Keratinocyte (primary cell): Measurements from ENCODE around the gene E2F3. TPM values are rescaled to one million over a fixed set of nuclear protein-coding genes. Genes with fewer than 3 reads are reported as not detected.

ENCODE experiments used
- DNase-seq: peaks from one replicate; pipeline ENCODE4 v3.0.0-alpha.2; 2011; ENCODE audit warnings: low read depth, missing footprints, low spot score
- FAIRE-seq: peaks from 2 replicates; lab custom pipeline; 2011; peaks lifted over from hg19 to GRCh38; lab: Jason Lieb, UNC
- H2AFZ ChIP-seq: 2 replicates; pipeline ENCODE4 v1.6.0; 2012; ENCODE audit warnings: low read length, control low read depth, inconsistent platforms; ENCODE audit not compliant: control insufficient read depth
- H3K27ac ChIP-seq: 2 replicates; pipeline ENCODE4 v1.5.1; 2011; ENCODE audit warnings: low read length; ENCODE audit not compliant: control insufficient read depth, insufficient read depth
- H3K27me3 ChIP-seq: 3 replicates; pipeline ENCODE4 v1.6.0; 2011; ENCODE audit warnings: low read length; ENCODE audit not compliant: control insufficient read depth, insufficient read depth; ENCODE audit errors: extremely low read depth
- H3K36me3 ChIP-seq, 2 experiments: 2 replicates in 1 of 2; 3 replicates in 1 of 2; pipeline ENCODE4 v1.5.1; 2011; ENCODE audit warnings: low read length in 2 of 2, mild to moderate bottlenecking in 1 of 2; ENCODE audit not compliant: control insufficient read depth in 2 of 2, insufficient read depth in 2 of 2; ENCODE audit errors: extremely low read depth in 1 of 2
- H3K4me1 ChIP-seq: 3 replicates; pipeline ENCODE4 v1.5.1; 2011; ENCODE audit warnings: low read length; ENCODE audit not compliant: control insufficient read depth, insufficient read depth; ENCODE audit errors: extremely low read depth
- H3K4me2 ChIP-seq: 3 replicates; pipeline ENCODE4 v1.6.0; 2011; ENCODE audit warnings: low read depth, low read length; ENCODE audit not compliant: control insufficient read depth, insufficient read depth; ENCODE audit errors: extremely low read depth
- H3K4me3 ChIP-seq, 3 experiments: fragments of 200-600 bp in 1 of 3; sonication (generic) in 1 of 3; 2 replicates in 2 of 3; 3 replicates in 1 of 3; pipeline ENCODE4 v1.5.1; 2011 to 2016; ENCODE audit warnings: low read length in 3 of 3, mild to moderate bottlenecking in 3 of 3, control low read depth in 2 of 3, inconsistent platforms in 1 of 3, low read depth in 1 of 3, mixed read lengths in 1 of 3, mixed run types in 1 of 3, moderate library complexity in 1 of 3; ENCODE audit not compliant: control insufficient read depth in 2 of 3, insufficient read depth in 2 of 3; ENCODE audit errors: extremely low read depth in 1 of 3
- H3K79me2 ChIP-seq: 2 replicates; pipeline ENCODE4 v1.6.0; 2012; ENCODE audit warnings: low read length; ENCODE audit not compliant: control insufficient read depth, insufficient read depth
- H3K9ac ChIP-seq: 3 replicates; pipeline ENCODE4 v1.6.0; 2011; ENCODE audit warnings: low read length; ENCODE audit not compliant: control insufficient read depth, insufficient read depth; ENCODE audit errors: extremely low read depth
- H3K9me1 ChIP-seq: 3 replicates; pipeline ENCODE4 v1.6.0; 2011; ENCODE audit warnings: low read length; ENCODE audit not compliant: control insufficient read depth, insufficient read depth; ENCODE audit errors: extremely low read depth
- H3K9me3 ChIP-seq: 2 replicates; pipeline ENCODE4 v1.5.1; 2012; ENCODE audit warnings: low read depth, low read length; ENCODE audit not compliant: control insufficient read depth
- H4K20me1 ChIP-seq: 3 replicates; pipeline ENCODE4 v1.6.0; 2011; ENCODE audit warnings: low read length; ENCODE audit not compliant: control insufficient read depth, insufficient read depth; ENCODE audit errors: extremely low read depth
- CTCF ChIP-seq, 3 experiments: IDR thresholded peaks in 1 of 3; conservative IDR thresholded peaks in 1 of 3; optimal IDR thresholded peaks in 1 of 3; 2 replicates in 2 of 3; 3 replicates in 1 of 3; pipeline versions ENCODE3 to v1.5.1; 2011; ENCODE audit warnings: low read length in 3 of 3, mild to moderate bottlenecking in 3 of 3, moderate library complexity in 2 of 3, control low read depth in 1 of 3, inconsistent platforms in 1 of 3; ENCODE audit not compliant: insufficient read depth in 2 of 3; ENCODE audit errors: extremely low read depth in 1 of 3
- EZH2 ChIP-seq: IDR thresholded peaks from one replicate; pipeline ENCODE4 v1.6.1; 2012; ENCODE audit warnings: inconsistent platforms, mild to moderate bottlenecking, low read length, moderate library complexity
- dilution Hi-C: fragments of 300-500 bp; cut with MboI; formaldehyde crosslinking; loops from one replicate; pipeline ENCODE4 v1.7.0; 2020; ENCODE audit warnings: low sequenced_read_pairs; ENCODE audit not compliant: extremely low pct_ligation_motif_present
- polyA plus RNA-seq, 5 experiments: library from polyadenylated mRNA; depleted of rRNA in 3 of 5; stranded (reverse) in 3 of 5; stranded (forward) in 1 of 5; unstranded in 1 of 5; fragments of >200 nt; gene quantifications; 1 replicate in 1 of 5; 2 replicates in 3 of 5; 3 replicates in 1 of 5; pipeline versions ENCODE4 v1.2.1 to v1.2.3, GENCODE V29; 2011 to 2012; ENCODE audit warnings: missing spikeins in 2 of 5, low read depth in 1 of 5, low replicate concordance in 1 of 5

Gene E2F3
- polyA plus RNA-seq, 1 donor (not counting 4 experiments of a cell fraction or from before 2014, with no cell fraction given), result 14.6 TPM

GRCh38 chr6:20411953-20412681, 10.4 kb downstream of the E2F3 start:
- H2AFZ ChIP-seq, result no peak overlapping the region
- no peak overlapping the region for H3K4me2 ChIP-seq
- FAIRE-seq (no peak), DNase-seq (no peak)
- no peak for TF ChIP-seq EZH2
- TF ChIP-seq CTCF (optimal IDR thresholded peaks at IDR 0.05 in 1 of 3, IDR thresholded peaks at IDR 0.05 in 1 of 3, conservative IDR thresholded peaks at IDR 0.05 in 1 of 3; ENCODE audit: extremely low read depth in 1 of 3, insufficient read depth in 2 of 3, low read length in 3 of 3), result no peak
- no peak overlapping the region for H3K9ac ChIP-seq
- no peaks in the 10 kb centered on the region for H3K27me3 ChIP-seq
- peaks cover 24% of the 10 kb centered on the region for H4K20me1 ChIP-seq
- H3K9me3 ChIP-seq, result no peaks in the 10 kb centered on the region
- dilution Hi-C loops, result no loop called here
- H3K9me1 ChIP-seq, result no peaks in the 10 kb centered on the region
- no peak overlapping the region for H3K27ac ChIP-seq
- peaks cover 100% of the 10 kb centered on the region for H3K79me2 ChIP-seq
- H3K4me3 ChIP-seq, result no peak overlapping the region
- peaks cover 3 to 11% of the 10 kb centered on the region in 2 experiments for H3K36me3 ChIP-seq
- peaks cover 4% of the 10 kb centered on the region for H3K4me1 ChIP-seq

DNA sequence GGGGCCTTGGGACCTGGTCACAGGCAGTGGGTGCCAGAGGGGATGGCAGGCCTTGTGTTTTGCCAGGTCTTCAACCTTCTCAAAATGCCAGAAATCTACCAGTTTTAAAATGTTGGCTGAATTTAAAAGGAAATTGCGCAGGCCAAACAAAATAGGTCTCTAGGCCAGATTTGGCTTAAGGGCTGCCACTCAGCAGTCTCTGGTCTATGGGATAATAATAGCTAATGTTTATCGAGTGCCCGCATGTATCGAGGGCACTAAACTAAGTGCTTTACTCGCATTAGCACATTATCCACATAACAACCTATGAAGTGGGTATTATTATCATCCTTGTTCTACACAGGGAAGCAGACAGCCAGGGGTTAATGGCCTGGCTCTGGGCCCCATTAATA, 11.0 kb downstream of the E2F3 start:
- H3K4me3 ChIP-seq, result no peak overlapping the region
- TF ChIP-seq EZH2, result no peak
- TF ChIP-seq CTCF (optimal IDR thresholded peaks at IDR 0.05 in 1 of 3, IDR thresholded peaks at IDR 0.05 in 1 of 3, conservative IDR thresholded peaks at IDR 0.05 in 1 of 3; ENCODE audit: extremely low read depth in 1 of 3, insufficient read depth in 2 of 3, low read length in 3 of 3), result no peak
- H3K27ac ChIP-seq, result no peak overlapping the region
- peaks cover 4% of the 10 kb centered on the region for H3K4me1 ChIP-seq
- H3K9me3 ChIP-seq, result no peaks in the 10 kb centered on the region
- peaks cover 3 to 11% of the 10 kb centered on the region in 2 experiments for H3K36me3 ChIP-seq
- no peak overlapping the region for H2AFZ ChIP-seq
- FAIRE-seq (no peak), DNase-seq (no peak)
- H3K27me3 ChIP-seq, result no peaks in the 10 kb centered on the region
- peaks cover 99% of the 10 kb centered on the region for H3K79me2 ChIP-seq
- dilution Hi-C loops, result no loop called here
- H3K4me2 ChIP-seq, result no peak overlapping the region
- H3K9ac ChIP-seq, result no peak overlapping the region
- peaks cover 24% of the 10 kb centered on the region for H4K20me1 ChIP-seq
- no peaks in the 10 kb centered on the region for H3K9me1 ChIP-seq
